Measurements from ENCODE around the gene SENP3. TPM values are rescaled to one million over a fixed set of nuclear protein-coding genes. Genes with fewer than 3 reads are reported as not detected.

The SENP3 gene
- total and polyA plus RNA-seq, 2 of the 13 experiments (the other 11 are each of a cell fraction or from before 2014, with no cell fraction given): 55.8 to 75.4 TPM

DNA sequence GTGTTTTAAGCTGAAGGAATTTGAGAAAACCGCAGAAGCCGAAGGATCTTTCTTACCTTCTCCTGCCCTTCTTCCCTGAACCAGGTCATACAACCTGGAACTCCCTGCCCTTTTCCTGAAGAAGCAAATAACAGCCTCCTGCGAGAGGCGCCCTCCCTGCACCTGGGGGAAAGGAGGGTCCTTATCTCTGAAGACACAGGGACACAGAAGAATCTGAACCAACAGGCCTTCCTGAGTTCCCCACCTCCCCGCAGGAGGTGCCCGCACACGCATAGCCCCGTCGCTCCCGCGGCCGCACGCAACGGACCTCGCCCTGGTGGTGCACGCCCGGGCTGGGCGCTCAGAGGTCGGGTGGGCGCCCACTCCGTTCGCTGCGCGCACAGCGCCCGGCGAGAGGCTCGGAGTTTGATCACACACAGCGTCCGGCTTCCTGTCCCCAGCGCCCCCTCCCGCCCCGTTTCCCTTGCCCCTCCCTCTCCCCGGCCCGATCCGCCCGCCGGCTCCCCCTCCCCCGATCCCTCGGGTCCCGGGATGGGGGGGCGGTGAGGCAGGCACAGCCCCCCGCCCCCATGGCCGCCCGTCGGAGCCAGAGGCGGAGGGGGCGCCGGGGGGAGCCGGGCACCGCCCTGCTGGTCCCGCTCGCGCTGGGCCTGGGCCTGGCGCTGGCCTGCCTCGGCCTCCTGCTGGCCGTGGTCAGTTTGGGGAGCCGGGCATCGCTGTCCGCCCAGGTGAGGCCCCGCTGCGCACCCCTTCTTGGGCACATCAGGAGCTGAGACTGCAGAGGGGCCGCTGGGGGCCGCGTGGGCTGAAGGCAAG, 12.9 kb upstream of the SENP3 start, which contains the start of gene TNFSF12 (continued):
- TF ChIP-seq, protein P1, sequence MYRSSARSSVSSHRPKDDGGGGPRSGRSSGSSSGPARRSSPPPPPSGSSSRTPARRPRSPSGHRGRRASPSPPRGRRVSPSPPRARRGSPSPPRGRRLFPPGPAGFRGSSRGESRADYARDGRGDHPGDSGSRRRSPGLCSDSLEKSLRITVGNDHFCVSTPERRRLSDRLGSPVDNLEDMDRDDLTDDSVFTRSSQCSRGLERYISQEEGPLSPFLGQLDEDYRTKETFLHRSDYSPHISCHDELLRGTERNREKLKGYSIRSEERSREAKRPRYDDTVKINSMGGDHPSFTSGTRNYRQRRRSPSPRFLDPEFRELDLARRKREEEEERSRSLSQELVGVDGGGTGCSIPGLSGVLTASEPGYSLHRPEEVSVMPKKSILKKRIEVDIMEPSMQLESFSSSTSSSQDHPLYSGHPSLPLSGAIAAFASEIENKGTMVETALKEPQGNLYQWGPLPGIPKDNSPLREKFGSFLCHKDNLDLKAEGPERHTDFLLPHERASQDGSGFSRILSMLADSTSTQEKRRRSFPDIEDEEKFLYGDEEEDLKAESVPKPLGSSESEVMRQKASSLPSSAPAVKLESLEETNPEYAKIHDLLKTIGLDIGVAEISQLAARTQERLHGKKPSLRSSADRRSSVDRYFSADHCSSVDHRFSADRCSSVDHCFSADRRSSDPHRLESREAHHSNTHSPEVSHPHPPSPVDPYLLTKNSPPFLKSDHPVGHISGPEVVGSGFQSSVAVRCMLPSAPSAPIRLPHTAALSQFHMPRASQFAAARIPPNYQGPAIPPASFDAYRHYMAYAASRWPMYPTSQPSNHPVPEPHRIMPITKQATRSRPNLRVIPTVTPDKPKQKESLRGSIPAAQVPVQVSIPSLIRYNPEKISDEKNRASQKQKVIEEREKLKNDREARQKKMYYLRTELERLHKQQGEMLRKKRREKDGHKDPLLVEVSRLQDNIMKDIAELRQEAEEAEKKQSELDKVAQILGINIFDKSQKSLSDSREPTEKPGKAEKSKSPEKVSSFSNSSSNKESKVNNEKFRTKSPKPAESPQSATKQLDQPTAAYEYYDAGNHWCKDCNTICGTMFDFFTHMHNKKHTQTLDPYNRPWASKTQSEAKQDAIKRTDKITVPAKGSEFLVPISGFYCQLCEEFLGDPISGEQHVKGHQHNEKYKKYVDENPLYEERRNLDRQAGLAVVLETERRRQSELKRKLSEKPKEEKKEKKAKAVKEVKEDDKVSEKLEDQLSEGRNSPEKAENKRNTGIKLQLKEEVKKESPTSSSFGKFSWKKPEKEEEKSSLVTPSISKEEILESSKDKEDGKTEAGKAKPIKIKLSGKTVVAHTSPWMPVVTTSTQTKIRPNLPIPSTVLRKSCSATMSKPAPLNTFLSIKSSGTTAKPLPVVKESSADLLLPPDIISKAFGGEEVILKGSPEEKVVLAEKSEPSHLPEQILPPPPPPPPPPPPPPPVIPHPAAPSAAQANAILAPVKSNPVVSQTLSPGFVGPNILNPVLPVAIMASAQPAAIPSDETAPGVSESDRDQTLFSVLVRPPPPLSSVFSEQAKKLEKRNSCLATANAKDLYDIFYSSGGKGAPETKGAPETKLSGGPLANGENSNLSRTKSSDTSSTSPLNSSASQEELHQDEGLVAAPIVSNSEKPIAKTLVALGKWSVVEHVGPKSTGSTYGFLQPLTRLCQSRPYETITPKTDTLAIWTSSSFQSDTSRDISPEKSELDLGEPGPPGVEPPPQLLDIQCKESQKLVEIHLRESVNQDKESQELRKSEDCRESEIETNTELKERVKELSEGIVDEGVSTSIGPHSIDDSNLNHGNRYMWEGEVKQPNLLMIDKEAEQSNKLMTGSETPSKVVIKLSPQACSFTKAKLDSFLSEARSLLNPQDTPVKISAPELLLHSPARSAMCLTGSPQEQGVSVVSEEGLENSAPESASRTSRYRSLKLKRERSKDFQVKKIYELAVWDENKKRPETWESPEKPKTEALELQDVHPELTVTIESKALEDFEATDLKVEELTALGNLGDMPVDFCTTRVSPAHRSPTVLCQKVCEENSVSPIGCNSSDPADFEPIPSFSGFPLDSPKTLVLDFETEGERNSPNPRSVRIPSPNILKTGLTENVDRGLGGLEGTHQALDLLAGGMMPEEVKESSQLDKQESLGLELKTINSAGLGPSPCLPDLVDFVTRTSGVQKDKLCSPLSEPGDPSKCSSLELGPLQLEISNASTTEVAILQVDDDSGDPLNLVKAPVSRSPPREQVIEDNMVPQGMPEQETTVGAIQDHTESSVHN (CRISPR knock-in tag; IDR thresholded peaks at IDR 0.05): no peak
- TF ChIP-seq BRCA1 (CRISPR knock-in tag; IDR thresholded peaks at IDR 0.05) (no peak), ZSCAN12 (CRISPR knock-in tag; IDR thresholded peaks at IDR 0.05) (no peak), TAF1 (CRISPR knock-in tag; IDR thresholded peaks at IDR 0.05) (peak; percentile 44; the same call in 1 of the 2 replicates), LCORL (IDR thresholded peaks at IDR 0.05) (no peak), LCORL (CRISPR knock-in tag; IDR thresholded peaks at IDR 0.05) (peak; percentile 43; the same call in 1 of the 2 replicates), KAT8 (CRISPR knock-in tag; IDR thresholded peaks at IDR 0.05) (peak; percentile 18; the same call in 1 of the 2 replicates), ZNF747 (CRISPR knock-in tag; IDR thresholded peaks at IDR 0.05; ENCODE audit: borderline replicate concordance) (0 out of 2 replicates have a peak, but pooled peaks have one; percentile 46), ZFX (CRISPR knock-in tag; IDR thresholded peaks at IDR 0.05; ENCODE audit: low read depth) (peak; percentile 37), ZNF557 (CRISPR knock-in tag; IDR thresholded peaks at IDR 0.05) (no peak), ZNF335 (CRISPR knock-in tag; IDR thresholded peaks at IDR 0.05) (no peak), SUZ12 (IDR thresholded peaks at IDR 0.05; ENCODE audit: low read depth, low read length) (no peak), ZNF143 (CRISPR knock-in tag; IDR thresholded peaks at IDR 0.05) (no peak), RARG (CRISPR knock-in tag; IDR thresholded peaks at IDR 0.05; ENCODE audit: low read depth) (no peak), ERF (CRISPR knock-in tag; IDR thresholded peaks at IDR 0.05) (0 out of 2 replicates have a peak, but pooled peaks have one; percentile 45), TAF15 (IDR thresholded peaks at IDR 0.05; ENCODE audit: low read depth, low read length, poor library complexity, severe bottlenecking) (no peak)
- TF ChIP-seq, protein P2, sequence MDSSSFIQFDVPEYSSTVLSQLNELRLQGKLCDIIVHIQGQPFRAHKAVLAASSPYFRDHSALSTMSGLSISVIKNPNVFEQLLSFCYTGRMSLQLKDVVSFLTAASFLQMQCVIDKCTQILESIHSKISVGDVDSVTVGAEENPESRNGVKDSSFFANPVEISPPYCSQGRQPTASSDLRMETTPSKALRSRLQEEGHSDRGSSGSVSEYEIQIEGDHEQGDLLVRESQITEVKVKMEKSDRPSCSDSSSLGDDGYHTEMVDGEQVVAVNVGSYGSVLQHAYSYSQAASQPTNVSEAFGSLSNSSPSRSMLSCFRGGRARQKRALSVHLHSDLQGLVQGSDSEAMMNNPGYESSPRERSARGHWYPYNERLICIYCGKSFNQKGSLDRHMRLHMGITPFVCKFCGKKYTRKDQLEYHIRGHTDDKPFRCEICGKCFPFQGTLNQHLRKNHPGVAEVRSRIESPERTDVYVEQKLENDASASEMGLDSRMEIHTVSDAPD (CRISPR knock-in tag; IDR thresholded peaks at IDR 0.05): no peak
- TF ChIP-seq, protein P3, sequence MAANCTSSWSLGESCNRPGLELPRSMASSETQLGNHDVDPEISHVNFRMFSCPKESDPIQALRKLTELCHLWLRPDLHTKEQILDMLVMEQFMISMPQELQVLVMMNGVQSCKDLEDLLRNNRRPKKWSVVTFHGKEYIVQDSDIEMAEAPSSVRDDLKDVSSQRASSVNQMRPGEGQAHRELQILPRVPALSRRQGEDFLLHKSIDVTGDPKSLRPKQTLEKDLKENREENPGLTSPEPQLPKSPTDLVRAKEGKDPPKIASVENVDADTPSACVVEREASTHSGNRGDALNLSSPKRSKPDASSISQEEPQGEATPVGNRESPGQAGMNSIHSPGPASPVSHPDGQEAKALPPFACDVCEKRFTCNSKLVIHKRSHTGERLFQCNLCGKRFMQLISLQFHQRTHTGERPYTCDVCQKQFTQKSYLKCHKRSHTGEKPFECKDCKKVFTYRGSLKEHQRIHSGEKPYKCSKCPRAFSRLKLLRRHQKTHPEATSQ (CRISPR knock-in tag; IDR thresholded peaks at IDR 0.05; ENCODE audit: borderline replicate concordance): no peak
- TF ChIP-seq, protein P4, sequence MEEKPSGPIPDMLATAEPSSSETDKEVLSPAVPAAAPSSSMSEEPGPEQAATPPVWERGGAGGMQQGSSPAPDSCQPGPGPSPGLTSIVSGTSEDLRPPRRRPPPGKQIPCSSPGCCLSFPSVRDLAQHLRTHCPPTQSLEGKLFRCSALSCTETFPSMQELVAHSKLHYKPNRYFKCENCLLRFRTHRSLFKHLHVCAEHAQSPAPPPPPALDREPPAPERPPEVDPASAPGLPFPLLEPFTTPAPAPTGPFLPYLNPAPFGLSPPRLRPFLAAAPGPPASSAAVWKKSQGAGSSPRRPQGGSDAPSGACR (CRISPR knock-in tag; IDR thresholded peaks at IDR 0.05): no peak
